ENCODE results near the gene RHOBTB3. TPM values are rescaled to one million over a fixed set of nuclear protein-coding genes. Genes with fewer than 3 reads are reported as not detected.
A peak's percentile ranks its signal among the peaks of the same experiment; 100 is the strongest.

Gene RHOBTB3
- total RNA-seq, 4 donors from 2014 or later = 40.1 to 134 (median 86.9) TPM

- H3K27me3 ChIP-seq = no peaks in the 10 kb centered on the region
- H3K4me1 ChIP-seq = peaks cover 0 to 17% of the 10 kb centered on the region in 2 donors
- in situ Hi-C loops (cut with MboI; ENCODE audit: low sequenced_read_pairs in 4 of 4) = no loop called here
- DNase-seq = no peak
- TF ChIP-seq POLR2A (IDR thresholded peaks at IDR 0.05) (no peak), CTCF (IDR thresholded peaks at IDR 0.05 in 4 of 5, conservative IDR thresholded peaks at IDR 0.05 in 1 of 5) (no peak)
- ATAC-seq = no peak
- H3K27ac ChIP-seq = no peak overlapping the region
- H3K9me3 ChIP-seq = no peaks in the 10 kb centered on the region
- no peak overlapping the region for H3K4me3 ChIP-seq
- H3K36me3 ChIP-seq = no peaks in the 10 kb centered on the region
- intact Hi-C loops (cut with DNase I; ENCODE audit: low total_unique reads) = no loop called here
Measured at GRCh38 chr5:95718738-95719137, 12.4 kb upstream of the RHOBTB3 start.

DNA sequence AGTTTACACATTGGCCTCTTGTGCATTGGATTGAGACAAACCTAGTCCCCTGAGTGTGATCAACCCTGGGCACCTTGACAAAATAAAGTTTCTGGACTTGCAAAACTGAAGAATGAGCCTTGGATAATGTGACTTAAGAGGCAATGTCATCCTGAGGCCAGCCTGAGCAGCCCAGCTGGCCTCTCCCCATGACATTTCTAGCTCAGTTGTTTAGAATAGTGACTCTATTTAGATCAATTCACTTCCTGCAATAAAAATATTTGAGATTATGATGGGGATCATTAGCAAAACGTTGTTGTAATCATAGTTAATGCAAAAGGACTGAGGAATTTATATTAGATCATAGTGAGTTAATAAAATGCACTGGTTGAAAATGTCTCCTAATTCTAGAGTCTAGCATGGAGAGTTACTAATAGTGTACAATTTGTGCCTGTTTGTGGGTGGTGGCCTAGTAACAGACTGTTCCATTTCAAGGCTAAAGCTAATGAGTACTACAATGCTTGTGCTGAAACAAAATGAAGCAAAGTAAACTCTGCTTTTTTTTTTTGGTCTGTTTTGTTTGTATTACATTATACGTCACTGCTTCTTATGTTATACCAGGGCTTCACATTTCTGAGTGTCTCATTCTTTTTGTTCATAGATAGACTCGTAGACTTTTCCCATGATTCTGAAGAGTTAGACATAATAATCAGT is 10.9 kb upstream of the RHOBTB3 start:
- H3K27ac ChIP-seq = peak overlapping the region in 3 of 4 donors; percentile 11 to 51 (median 44)
- H3K4me3 ChIP-seq = no peak overlapping the region
- peak in 1 of 2 donors; percentile 30 for DNase-seq
- in situ Hi-C loops (cut with MboI; ENCODE audit: low sequenced_read_pairs in 4 of 4) = loop anchor here in 3 of 4 donors (10.0 kb wide), 2 partner anchors 45 to 55 kb away; no protein-coding TSS in a partner anchor
- intact Hi-C loops (cut with DNase I; ENCODE audit: low total_unique reads) = no loop called here
- TF ChIP-seq POLR2A (IDR thresholded peaks at IDR 0.05) = no peak
- H3K9me3 ChIP-seq = no peaks in the 10 kb centered on the region
- no peaks in the 10 kb centered on the region for H3K27me3 ChIP-seq
- peaks cover 0 to 17% of the 10 kb centered on the region in 2 donors for H3K4me1 ChIP-seq
- peak; percentile 69 to 82 for ATAC-seq
- no peaks in the 10 kb centered on the region for H3K36me3 ChIP-seq

DNA sequence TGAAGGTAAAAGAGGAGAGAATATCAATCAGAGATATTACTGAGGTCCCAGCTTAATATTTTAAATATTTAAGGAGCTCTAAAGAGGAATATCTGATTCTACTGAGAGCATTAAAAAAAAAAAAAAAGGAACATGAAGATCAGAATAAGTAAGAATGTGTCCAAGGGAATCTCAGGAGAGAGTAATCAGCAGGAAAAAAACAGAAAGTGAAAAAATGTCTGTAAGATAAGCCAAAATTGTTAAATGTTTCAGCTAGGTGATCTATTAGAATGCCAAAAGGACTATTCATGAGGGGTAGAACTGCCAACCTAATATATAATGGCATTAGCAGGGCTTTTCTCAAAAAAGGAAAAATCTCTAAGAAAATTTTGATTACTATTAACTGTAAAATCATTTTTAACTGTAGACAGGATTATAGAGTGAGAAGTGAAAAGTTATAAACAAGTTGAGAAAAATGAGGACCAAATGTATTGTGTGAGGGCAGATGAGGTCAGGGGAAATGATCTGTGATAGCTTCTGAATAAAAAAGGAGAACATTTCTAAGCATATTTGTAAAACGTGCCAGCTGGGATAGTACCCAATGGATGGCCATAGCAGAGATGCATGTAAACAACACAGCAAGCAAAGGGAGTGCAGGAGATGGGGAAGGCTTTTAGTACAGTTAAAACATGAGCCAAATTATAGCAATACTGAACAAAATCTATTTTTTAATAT is 9.4 kb upstream of the RHOBTB3 start:
- Histone ChIP-seq H3K27ac (peak overlapping the region in 3 of 4 donors; percentile 6 to 51 (median 44)), H3K4me1 (peaks cover 6 to 27% of the 10 kb centered on the region in 2 donors)
- intact Hi-C loops (cut with DNase I; ENCODE audit: low total_unique reads) = no loop called here

DNA sequence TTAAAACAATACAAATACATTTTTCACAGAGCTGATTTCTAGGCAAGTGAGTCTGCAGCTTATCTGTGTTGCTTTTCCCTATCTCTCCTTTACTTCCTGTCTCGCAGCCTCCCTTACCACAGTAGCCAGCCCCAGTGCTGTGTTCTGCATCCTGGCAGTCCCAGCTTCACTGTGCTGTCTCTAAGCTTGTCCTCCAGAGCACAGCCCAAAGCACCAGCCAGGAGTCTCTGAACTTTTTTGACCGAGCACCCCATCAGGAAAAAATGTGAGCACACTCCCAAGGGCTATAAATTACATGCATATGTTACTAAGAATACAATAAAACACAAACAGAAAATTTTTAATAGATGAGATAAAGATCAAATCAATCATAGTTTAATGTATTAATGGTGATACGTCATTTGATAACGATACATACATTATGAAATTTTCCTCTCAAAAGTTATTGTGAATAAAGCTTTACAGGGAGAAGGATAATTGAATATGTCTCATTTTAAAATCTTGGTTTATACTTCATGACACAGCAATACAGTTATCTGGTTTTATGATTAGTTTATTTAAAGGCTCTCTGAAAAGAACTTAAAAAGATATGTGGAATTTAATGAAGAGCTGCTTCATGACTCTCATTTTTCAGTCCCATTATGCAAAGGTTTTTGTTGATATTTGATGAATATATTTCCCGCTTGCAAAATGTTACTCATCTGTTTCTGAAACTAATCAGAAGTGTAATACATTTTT is 7.3 kb upstream of the RHOBTB3 start:
- no peaks in the 10 kb centered on the region for H3K27me3 ChIP-seq
- H3K27ac ChIP-seq = no peak overlapping the region
- intact Hi-C loops (cut with DNase I; ENCODE audit: low total_unique reads) = no loop called here
- in situ Hi-C loops (cut with MboI; ENCODE audit: low sequenced_read_pairs in 4 of 4) = loop anchor here in 3 of 4 donors (10.0 kb wide), 2 partner anchors 49 to 59 kb away; no protein-coding TSS in a partner anchor
- H3K9me3 ChIP-seq = no peaks in the 10 kb centered on the region
- no peak for TF ChIP-seq POLR2A (IDR thresholded peaks at IDR 0.05)
- no peak for TF ChIP-seq CTCF (IDR thresholded peaks at IDR 0.05 in 4 of 5, conservative IDR thresholded peaks at IDR 0.05 in 1 of 5)
- DNase-seq (no peak), ATAC-seq (no peak)
- no peak overlapping the region for H3K4me3 ChIP-seq
- peaks cover 9 to 30% of the 10 kb centered on the region in 2 donors for H3K4me1 ChIP-seq
- no peaks in the 10 kb centered on the region for H3K36me3 ChIP-seq

More for the DNA sequence above, 9.4 kb upstream of the RHOBTB3 start:
- H3K9me3 ChIP-seq = no peaks in the 10 kb centered on the region
- ATAC-seq (no peak), DNase-seq (no peak)
- no peaks in the 10 kb centered on the region for H3K36me3 ChIP-seq
- in situ Hi-C loops (cut with MboI; ENCODE audit: low sequenced_read_pairs in 4 of 4) = loop anchor here in 3 of 4 donors (10.0 kb wide), 2 partner anchors 47 to 57 kb away; no protein-coding TSS in a partner anchor
- H3K4me3 ChIP-seq = no peak overlapping the region
- TF ChIP-seq CTCF (IDR thresholded peaks at IDR 0.05 in 4 of 5, conservative IDR thresholded peaks at IDR 0.05 in 1 of 5) (no peak), POLR2A (IDR thresholded peaks at IDR 0.05) (no peak)
- no peaks in the 10 kb centered on the region for H3K27me3 ChIP-seq

Data from gastrocnemius medialis (tissue), 4 donors.